Hair follicle dermal papilla cell (primary cell): ENCODE results near the gene CWH43. TPM values are rescaled to one million over a fixed set of nuclear protein-coding genes. Genes with fewer than 3 reads are reported as not detected.

Source experiments
- small RNA-seq: library from RNA; depleted of rRNA; stranded (forward); fragments of <200 nt; gene quantifications from one replicate; pipeline ENCODE3, GENCODE V24; 2012
- total RNA-seq: library from RNA; depleted of rRNA; stranded (reverse); fragments of >200 nt; gene quantifications from 2 replicates; pipeline ENCODE4 v1.2.3, GENCODE V29; 2012

CWH43 gene
- not detected in 2 replicates for total RNA-seq

GRCh38 chr4:48985976-48986653 lies at the start of gene CWH43:
Gene CWH43 (plus strand): TSS chr4:48986275. CDS start chr4:48986430, 155 bp downstream.

Small RNA genes lying within 50 kb of the gene (small RNA-seq; reads per million reads assigned to genes)
- gene AC020593.1: not detected

Other genes starting within 250 kb of the CWH43 start
- gene FRYL, start 206.0 kb upstream of the CWH43 start, total RNA-seq: 44.1 and 49.7 TPM in 2 replicates
- gene OCIAD1, start 155.2 kb upstream of the CWH43 start, total RNA-seq: 70.8 and 73.7 TPM in 2 replicates
- 1.6 and 2.9 TPM in 2 replicates for gene OCIAD2, start 79.5 kb upstream of the CWH43 start, total RNA-seq